ENCODE data around the gene MAPK8IP1. TPM values are rescaled to one million over a fixed set of nuclear protein-coding genes. Genes with fewer than 3 reads are reported as not detected.
A peak's percentile ranks its signal among the peaks of the same experiment; 100 is the strongest.

Gene MAPK8IP1
- total RNA-seq, 1 experiment from 2014 or later: 8.2 TPM

DNA sequence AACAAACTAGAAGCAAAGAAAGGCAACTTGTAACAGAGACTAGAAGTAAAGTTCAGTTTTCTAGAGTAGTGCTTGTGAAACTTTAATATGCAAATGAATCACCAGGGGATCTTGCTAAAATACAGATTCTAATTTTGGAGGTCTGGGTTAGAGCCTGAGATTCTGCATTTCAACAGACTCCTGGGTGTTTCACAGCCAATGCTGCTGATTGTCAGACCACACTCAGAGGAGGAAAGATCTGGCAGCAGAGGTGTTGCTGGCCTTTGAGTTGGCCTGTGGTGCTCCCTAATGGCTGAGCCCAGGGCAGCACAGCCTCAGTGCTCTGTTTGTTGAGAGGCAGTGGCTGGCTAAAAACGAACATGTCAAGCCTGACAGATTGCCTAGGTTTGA lies 32.7 kb upstream of the MAPK8IP1 start:
- peaks cover 11% of the 10 kb centered on the region for H3K36me3 Mint-ChIP-seq (ENCODE audit: insufficient read depth, unreplicated experiment)
- peak in 1 of 2 experiments; percentile 12 for DNase-seq
- H3K4me1 ChIP-seq: peaks cover 11% of the 10 kb centered on the region
- intact Hi-C loops (cut with micrococcal nuclease; ENCODE audit: unreplicated experiment): no loop called here
- CTCF ChIA-PET: no interaction called here
- no peaks in the 10 kb centered on the region for H3K27me3 Mint-ChIP-seq (ENCODE audit: insufficient read depth, unreplicated experiment)
- BruUV-seq (replicated peaks): no TSS peak
- no peak overlapping the region for H3K27ac Mint-ChIP-seq (ENCODE audit: unreplicated experiment)
- no peaks in the 10 kb centered on the region for H3K27me3 ChIP-seq (replicated peaks; ENCODE audit: control insufficient read depth, insufficient read depth, low read length)
- peaks cover 13% of the 10 kb centered on the region for H3K4me1 Mint-ChIP-seq (ENCODE audit: low read depth, unreplicated experiment)
- peaks cover 5% of the 10 kb centered on the region for H3K36me3 ChIP-seq (ENCODE audit: control insufficient read depth, insufficient read depth, low read length)
- no peak overlapping the region for H3K4me3 Mint-ChIP-seq (ENCODE audit: unreplicated experiment)
- no peaks in the 10 kb centered on the region for H3K9me3 Mint-ChIP-seq (ENCODE audit: unreplicated experiment)
- H3K9me3 ChIP-seq: no peaks in the 10 kb centered on the region
- no peak overlapping the region for H3K4me3 ChIP-seq (ENCODE audit: low read depth, low read length)
- POLR2A ChIA-PET: no interaction called here
- TF ChIP-seq, protein P1, sequence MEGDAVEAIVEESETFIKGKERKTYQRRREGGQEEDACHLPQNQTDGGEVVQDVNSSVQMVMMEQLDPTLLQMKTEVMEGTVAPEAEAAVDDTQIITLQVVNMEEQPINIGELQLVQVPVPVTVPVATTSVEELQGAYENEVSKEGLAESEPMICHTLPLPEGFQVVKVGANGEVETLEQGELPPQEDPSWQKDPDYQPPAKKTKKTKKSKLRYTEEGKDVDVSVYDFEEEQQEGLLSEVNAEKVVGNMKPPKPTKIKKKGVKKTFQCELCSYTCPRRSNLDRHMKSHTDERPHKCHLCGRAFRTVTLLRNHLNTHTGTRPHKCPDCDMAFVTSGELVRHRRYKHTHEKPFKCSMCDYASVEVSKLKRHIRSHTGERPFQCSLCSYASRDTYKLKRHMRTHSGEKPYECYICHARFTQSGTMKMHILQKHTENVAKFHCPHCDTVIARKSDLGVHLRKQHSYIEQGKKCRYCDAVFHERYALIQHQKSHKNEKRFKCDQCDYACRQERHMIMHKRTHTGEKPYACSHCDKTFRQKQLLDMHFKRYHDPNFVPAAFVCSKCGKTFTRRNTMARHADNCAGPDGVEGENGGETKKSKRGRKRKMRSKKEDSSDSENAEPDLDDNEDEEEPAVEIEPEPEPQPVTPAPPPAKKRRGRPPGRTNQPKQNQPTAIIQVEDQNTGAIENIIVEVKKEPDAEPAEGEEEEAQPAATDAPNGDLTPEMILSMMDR (IDR thresholded peaks at IDR 0.05; ENCODE audit: insufficient read depth in 1 of 2, low read depth in 1 of 2, low read length in 1 of 2, severe bottlenecking in 1 of 2, unreplicated experiment in 1 of 2): peak in 1 of 2 experiments; percentile 5

DNA sequence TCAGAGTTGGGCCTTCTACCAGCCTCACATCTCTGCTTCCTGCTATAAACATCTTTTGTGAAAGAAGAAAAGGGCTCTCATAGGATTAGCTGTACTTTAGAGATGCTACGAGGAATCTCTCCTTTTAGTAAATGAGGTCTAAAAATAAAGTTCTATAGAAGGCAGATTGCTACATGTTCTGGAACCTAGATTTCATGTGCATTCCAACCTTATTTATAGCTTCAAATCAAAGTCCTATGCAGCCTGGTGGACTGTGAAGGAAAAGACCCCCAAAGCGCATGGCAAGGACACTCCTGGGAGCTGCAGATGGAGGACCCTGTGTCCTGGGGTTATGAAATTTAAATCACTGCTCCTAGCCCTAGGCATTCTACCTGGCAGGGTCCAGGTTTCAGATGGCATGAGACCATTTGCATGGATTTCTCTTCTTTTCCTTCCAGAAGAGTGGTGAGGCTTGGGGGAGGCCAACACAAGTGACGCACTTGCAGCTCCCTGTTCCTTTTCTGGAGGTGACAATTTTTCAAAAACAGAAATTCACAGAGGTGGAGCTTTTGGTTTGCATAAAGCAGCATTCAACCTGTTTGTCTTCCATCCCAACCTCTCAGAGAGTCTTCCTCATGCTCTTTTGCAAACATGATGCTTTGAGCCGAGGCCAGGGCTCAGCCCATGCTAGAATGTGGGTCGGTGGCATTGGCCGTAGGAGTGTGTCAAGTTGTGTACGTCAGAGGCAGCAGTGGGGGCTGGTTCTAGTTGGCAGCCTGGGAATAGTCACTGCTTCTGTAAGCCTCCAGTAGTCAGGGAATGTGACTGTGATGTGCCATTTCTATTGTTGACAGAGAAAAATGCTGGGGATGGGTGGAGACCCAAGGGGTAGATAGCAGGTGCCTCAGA lies 31.9 kb upstream of the MAPK8IP1 start:
- Mint-ChIP-seq H3K4me3 (ENCODE audit: unreplicated experiment) (no peak overlapping the region), H3K4me1 (ENCODE audit: low read depth, unreplicated experiment) (peaks cover 8% of the 10 kb centered on the region)

DNA sequence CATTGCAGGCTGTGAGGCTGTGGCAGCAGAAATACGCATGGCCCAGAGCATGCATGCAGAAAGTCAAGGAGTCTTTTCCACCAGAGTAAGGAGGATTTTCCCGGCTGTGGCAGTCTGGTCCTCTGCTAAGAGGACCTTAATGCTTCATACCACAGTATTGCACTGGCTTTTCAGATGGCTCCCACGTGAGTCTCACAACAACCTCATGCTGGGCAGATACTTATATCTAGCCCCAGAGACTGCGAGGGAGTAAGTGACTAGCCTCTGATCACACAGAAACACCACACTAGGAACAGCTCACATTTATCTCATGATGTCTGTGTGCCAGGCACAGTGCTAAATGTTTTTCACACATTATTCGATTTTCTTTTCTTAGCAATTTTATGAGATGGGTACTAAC lies 30.1 kb upstream of the MAPK8IP1 start:
- POLR2A ChIA-PET: no interaction called here
- H3K27ac Mint-ChIP-seq (ENCODE audit: unreplicated experiment): no peak overlapping the region
- Histone ChIP-seq H3K4me1 (no peaks in the 10 kb centered on the region), H3K27me3 (replicated peaks; ENCODE audit: control insufficient read depth, insufficient read depth, low read length) (no peaks in the 10 kb centered on the region), H3K9me3 (no peaks in the 10 kb centered on the region), H3K4me3 (ENCODE audit: low read depth, low read length) (no peak overlapping the region), H3K36me3 (ENCODE audit: control insufficient read depth, insufficient read depth, low read length) (peaks cover 10% of the 10 kb centered on the region)
- TF ChIP-seq, protein P1 (IDR thresholded peaks at IDR 0.05; ENCODE audit: insufficient read depth in 1 of 2, low read depth in 1 of 2, low read length in 1 of 2, severe bottlenecking in 1 of 2, unreplicated experiment in 1 of 2): no peak
- no peak overlapping the region for H3K4me3 Mint-ChIP-seq (ENCODE audit: unreplicated experiment)
- H3K27me3 Mint-ChIP-seq (ENCODE audit: insufficient read depth, unreplicated experiment): no peaks in the 10 kb centered on the region
- DNase-seq: no peak
- intact Hi-C loops (cut with micrococcal nuclease; ENCODE audit: unreplicated experiment): no loop called here
- CTCF ChIA-PET: no interaction called here
- H3K36me3 Mint-ChIP-seq (ENCODE audit: insufficient read depth, unreplicated experiment): peaks cover 20% of the 10 kb centered on the region
- no peaks in the 10 kb centered on the region for H3K4me1 Mint-ChIP-seq (ENCODE audit: low read depth, unreplicated experiment)
- no peaks in the 10 kb centered on the region for H3K9me3 Mint-ChIP-seq (ENCODE audit: unreplicated experiment)
- BruUV-seq (replicated peaks): no TSS peak

More for the DNA sequence above, 31.9 kb upstream of the MAPK8IP1 start:
- Histone ChIP-seq H3K4me3 (ENCODE audit: low read depth, low read length) (no peak overlapping the region), H3K4me1 (peaks cover 8% of the 10 kb centered on the region), H3K27me3 (replicated peaks; ENCODE audit: control insufficient read depth, insufficient read depth, low read length) (no peaks in the 10 kb centered on the region), H3K9me3 (no peaks in the 10 kb centered on the region), H3K36me3 (ENCODE audit: control insufficient read depth, insufficient read depth, low read length) (peaks cover 8% of the 10 kb centered on the region)
- no peak overlapping the region for H3K27ac Mint-ChIP-seq (ENCODE audit: unreplicated experiment)
- no TSS peak for BruUV-seq (replicated peaks)
- CTCF ChIA-PET: no interaction called here
- TF ChIP-seq, protein P1 (IDR thresholded peaks at IDR 0.05; ENCODE audit: insufficient read depth in 1 of 2, low read depth in 1 of 2, low read length in 1 of 2, severe bottlenecking in 1 of 2, unreplicated experiment in 1 of 2): no peak
- H3K36me3 Mint-ChIP-seq (ENCODE audit: insufficient read depth, unreplicated experiment): peaks cover 16% of the 10 kb centered on the region
- no peaks in the 10 kb centered on the region for H3K27me3 Mint-ChIP-seq (ENCODE audit: insufficient read depth, unreplicated experiment)
- intact Hi-C loops (cut with micrococcal nuclease; ENCODE audit: unreplicated experiment): no loop called here
- POLR2A ChIA-PET: no interaction called here
- DNase-seq: no peak
- no peaks in the 10 kb centered on the region for H3K9me3 Mint-ChIP-seq (ENCODE audit: unreplicated experiment)
